Astrocyte of the cerebellum (primary cell): ENCODE data around the gene KSR2.
A peak's percentile ranks its signal among the peaks of the same experiment; 100 is the strongest.

Experiments
- DNase-seq: peaks from one replicate; pipeline ENCODE4 v3.0.0-alpha.2; 2011; ENCODE audit warnings: low read depth
- H3K4me3 ChIP-seq: 2 replicates; pipeline ENCODE4 v1.5.1; 2011; ENCODE audit warnings: mild to moderate bottlenecking, low read depth, low read length, moderate library complexity
- CTCF ChIP-seq: IDR thresholded peaks from 2 replicates; pipeline ENCODE4 v1.5.1; 2012; ENCODE audit warnings: low read length, low read depth, moderate library complexity, mild to moderate bottlenecking; ENCODE audit errors: missing control alignments
- in situ Hi-C: cut with HindIII; loops from 2 replicates; pipeline ENCODE4 v1.10.0; 2017; ENCODE audit warnings: low sequenced_read_pairs

KSR2 gene

DNA sequence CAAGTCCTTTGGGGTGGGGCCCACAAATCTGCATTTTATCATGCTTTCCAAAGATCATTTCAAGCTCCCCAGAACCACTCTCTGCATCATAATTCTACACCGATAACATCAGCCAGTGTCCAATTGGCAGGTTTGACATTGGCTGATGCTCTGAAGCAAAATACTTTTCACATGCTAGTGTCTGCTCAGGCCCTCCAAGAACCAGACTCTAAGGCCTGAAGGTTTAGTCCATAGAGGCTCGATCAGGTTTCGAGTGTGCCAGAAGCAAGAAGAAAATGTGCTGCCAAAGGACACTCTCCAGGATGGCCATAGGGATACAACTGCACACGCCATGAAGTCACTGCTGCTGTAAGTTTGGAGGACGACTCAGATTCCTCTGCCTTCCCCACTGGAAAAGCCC, 280.3 kb downstream of the KSR2 start:
- H3K4me3 ChIP-seq = no peak overlapping the region
- TF ChIP-seq CTCF = no peak
- in situ Hi-C loops = no loop called here
- no peak for DNase-seq

GRCh38 chr12:117686911-117687377, 281.8 kb downstream of the KSR2 start:
- in situ Hi-C loops = no loop called here
- no peak for TF ChIP-seq CTCF
- peak; percentile 34 for DNase-seq
- H3K4me3 ChIP-seq = no peak overlapping the region

GRCh38 chr12:117686210-117686609, 282.6 kb downstream of the KSR2 start:
- DNase-seq = no peak
- H3K4me3 ChIP-seq = no peak overlapping the region
- in situ Hi-C loops = no loop called here
- TF ChIP-seq CTCF = no peak

DNA sequence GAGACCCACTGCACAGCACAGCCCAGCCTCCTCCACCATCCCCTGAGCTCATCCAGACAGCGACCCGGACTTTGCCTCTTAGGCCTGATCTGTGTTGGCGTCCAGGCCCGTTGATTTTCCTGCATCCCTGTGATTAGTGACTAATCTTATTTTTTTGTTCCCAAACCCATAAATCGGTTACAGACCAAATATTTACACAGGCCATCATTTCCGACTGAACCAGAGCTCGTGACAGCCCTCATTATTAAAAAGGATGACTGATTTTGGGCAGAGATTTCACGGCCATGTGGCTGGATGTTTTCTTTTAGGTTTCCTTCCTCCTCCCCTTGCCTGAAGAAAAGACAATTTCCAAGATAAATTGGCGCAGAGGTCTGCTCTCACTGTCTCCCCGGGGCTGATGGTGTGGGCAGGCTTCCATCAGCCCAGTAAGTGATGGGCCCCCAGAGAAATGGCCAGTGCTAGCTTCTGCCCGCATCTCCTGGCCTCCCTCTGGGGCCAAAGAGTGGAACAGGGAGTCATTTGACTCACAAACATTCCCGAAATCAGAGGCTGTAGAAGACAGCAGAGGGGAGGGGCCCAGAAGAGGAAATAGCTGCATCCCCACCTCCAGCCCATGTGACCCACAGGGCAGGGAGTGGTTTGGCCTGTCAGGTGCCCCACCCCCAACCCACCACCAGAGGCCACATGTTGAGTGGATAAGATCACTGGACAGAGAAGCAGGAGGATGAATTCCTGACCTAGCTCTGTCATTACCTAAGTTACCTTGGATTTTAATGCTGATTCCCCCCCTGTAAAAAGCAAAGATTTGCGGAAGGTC, 283.5 kb downstream of the KSR2 start:
- in situ Hi-C loops = no loop called here
- H3K4me3 ChIP-seq = no peak overlapping the region
- no peak for TF ChIP-seq CTCF
- DNase-seq = peak; percentile 59

- in situ Hi-C loops = no loop called here
- DNase-seq = no peak
- no peak overlapping the region for H3K4me3 ChIP-seq
- TF ChIP-seq CTCF = no peak
Measured at GRCh38 chr12:117684471-117684870, 284.3 kb downstream of the KSR2 start.

GRCh38 chr12:117680312-117680711, 288.5 kb downstream of the KSR2 start:
- no peak for DNase-seq

More at GRCh38 chr12:117680312-117680711, 288.5 kb downstream of the KSR2 start:
- TF ChIP-seq CTCF = no peak
- in situ Hi-C loops = no loop called here
- H3K4me3 ChIP-seq = no peak overlapping the region
